NCI-H748 (cell line): ENCODE results near the gene RNASE8.
"Not testable (repeated sequence)": the region's sequence is repeated elsewhere in the genome, so short reads cannot be mapped to it uniquely, and the experiment has no call there.

Experiments used
- DNase-seq: peaks from one replicate; lab custom pipeline; 2025; ENCODE audit not compliant: unreplicated experiment; lab: John Stamatoyannopoulos, UW

Gene RNASE8

DNA sequence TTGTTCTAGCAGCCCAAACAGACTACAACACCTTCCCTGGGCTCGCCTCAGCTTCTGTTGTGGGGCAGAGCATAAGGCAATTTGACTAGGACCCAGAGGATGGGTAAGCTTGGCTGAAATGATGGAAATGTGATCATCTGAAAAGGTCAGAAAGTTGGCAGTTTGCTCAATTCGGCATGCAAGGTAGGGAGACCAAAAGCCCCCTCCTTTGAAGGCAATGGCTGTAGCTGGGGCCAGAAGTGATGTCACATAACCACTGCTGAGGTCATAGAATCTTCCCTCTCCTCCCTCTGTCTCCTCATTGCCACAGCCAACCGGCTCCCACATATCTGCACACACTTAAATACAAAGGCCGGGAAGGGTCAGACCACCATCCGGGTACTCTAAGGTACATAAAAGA lies 27.7 kb upstream of the RNASE8 start, which contains the start of gene TPPP2:
TSS of gene TPPP2 (plus strand) at position 301 of the 400 bp plus-strand sequence. CDS start 365 bp downstream, outside the sequence.
- DNase-seq = no peak

DNA sequence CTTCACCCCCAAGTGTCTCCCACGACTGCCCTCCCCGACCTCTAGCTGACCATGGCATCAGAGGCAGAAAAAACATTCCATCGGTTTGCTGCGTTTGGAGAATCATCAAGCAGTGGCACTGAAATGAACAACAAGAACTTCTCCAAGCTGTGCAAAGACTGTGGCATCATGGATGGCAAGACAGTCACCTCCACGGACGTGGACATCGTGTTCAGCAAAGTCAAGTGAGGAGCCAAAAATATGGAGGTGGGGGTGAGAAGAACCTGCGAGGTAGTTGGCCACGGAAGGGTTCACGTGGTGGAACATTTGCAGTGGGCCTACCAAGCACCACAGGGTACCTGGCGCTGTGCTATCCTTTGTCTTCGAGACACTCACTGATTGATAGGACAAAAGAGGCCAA lies 27.1 kb upstream of the RNASE8 start:
- DNase-seq = no peak

DNA sequence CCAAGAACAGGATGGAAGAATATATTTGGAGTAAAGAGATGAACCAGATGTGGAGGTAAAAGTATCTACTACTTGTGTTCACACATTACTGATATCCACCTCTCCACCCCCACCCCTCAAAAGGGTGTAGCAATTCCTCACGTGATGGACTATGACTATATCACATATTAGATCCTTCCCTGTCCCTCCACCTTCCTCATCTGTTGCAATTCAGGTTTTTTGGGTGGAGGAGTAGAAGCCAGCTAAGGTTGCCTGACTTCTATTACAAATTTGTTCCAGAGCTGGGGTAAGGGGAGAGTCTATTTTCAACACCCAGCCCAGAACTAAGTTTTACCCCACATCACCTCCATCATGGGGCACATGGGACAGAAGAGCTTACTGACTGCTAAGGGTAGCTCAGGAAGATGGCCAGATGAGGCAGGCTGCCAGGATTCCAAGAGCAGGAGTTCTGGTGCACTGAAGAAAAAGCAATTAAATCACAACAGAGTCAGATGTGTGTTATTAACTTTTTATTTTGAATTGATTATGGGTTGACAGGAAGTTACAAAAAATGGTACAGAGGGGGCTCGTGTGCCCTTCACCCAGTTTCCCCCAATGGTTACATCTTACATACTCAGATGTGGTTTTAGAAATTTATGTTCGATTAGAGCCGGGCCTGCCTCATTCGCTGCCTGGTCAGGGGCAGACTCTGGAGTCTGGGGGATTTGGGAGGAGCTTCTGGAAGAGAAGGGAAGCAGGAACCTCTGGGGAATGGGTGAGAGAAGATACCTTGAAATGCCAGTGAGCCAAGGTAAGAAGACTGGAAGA lies 25.1 kb upstream of the RNASE8 start:
- DNase-seq = no peak

DNA sequence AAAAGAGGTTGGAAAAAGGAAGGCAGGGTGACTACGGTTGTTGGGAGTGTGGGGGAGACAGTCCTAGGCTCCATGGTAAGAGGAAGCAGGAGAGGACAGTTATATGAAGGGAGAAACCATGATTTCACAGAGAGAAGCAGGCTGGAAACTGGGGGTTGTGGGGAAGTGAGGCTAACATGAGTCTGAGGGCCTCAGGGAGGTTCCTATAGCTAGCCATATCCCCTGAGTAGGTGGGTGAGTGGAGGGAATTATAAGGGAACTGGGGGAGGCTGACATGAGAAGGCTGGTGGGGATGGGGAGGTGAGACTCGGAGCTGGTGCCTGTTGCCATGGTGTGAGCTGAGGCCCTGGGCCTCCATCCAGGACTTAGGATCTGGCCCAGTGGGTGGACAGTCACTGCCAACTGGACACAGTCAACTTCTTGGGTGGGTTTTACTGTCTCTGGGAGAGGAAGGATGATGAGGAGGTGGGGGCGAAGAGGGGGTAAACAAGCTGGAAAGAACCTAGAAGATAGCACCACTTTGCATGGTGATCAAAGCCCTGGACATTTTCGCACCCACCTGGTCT lies 24.4 kb upstream of the RNASE8 start:
- no peak for DNase-seq

DNA sequence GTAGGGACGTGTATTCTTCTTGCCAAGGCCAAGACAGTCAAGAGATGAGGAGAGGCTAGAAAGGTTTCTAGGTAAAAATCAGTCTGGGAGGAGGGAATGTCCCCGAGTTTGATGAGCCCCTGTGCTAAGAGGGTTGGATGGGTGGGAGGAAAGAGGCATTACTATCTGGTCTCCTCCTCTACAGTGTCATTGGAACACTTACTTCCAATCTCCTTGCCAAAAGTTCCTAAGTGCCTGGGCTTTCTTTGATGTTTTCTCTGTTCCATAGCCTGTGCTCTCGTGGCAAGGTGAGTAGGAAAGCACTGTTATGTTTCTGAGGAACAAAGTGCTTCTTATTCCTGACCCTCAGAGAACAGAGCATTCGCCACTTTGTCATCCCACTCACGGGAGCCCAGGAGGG lies 22.9 kb upstream of the RNASE8 start, which contains the start of gene RNASE13:
TSS of gene RNASE13 (minus strand) at position 101 of the 400 bp plus-strand sequence. CDS start 519 bp downstream, outside the sequence.
- DNase-seq = no peak

DNA sequence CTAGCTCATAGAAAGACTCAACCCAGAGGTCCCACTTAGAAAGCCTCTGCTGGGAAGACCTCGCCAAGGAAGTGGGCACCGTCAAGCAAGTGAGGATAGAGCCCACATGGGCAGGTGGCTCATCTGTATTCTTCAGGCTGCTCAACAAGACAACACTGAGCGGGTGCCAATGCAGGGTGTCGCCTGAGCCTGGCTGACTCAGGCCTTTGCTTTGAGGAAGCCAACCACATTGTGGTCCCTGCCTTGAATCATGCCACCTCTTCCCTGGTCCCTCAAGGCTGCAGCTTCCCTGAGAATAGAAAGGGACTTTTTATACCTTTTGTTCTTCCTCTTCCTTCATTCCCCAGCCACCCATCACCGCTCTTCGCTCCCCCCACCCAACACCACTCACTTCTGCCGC lies 20.9 kb upstream of the RNASE8 start:
- no peak for DNase-seq

DNA sequence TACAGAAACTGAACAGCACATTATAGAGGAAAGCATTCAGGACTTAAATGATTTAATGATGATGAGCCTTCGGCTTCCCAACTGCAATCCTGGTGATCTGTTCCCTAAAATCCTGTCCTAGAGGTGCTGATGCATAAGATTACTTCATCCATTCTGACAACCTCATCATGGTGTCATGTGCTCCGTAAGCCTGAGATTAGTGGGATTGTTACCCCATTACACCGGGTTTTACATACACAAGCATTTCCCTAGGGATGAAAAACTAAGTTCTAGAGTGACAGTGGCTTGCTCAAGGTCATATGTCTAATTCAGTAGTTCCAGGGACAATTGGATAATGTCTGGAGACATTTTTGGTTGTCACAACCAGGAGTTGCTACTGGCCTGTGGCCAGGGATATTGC lies 20.5 kb upstream of the RNASE8 start:
- no peak for DNase-seq

DNA sequence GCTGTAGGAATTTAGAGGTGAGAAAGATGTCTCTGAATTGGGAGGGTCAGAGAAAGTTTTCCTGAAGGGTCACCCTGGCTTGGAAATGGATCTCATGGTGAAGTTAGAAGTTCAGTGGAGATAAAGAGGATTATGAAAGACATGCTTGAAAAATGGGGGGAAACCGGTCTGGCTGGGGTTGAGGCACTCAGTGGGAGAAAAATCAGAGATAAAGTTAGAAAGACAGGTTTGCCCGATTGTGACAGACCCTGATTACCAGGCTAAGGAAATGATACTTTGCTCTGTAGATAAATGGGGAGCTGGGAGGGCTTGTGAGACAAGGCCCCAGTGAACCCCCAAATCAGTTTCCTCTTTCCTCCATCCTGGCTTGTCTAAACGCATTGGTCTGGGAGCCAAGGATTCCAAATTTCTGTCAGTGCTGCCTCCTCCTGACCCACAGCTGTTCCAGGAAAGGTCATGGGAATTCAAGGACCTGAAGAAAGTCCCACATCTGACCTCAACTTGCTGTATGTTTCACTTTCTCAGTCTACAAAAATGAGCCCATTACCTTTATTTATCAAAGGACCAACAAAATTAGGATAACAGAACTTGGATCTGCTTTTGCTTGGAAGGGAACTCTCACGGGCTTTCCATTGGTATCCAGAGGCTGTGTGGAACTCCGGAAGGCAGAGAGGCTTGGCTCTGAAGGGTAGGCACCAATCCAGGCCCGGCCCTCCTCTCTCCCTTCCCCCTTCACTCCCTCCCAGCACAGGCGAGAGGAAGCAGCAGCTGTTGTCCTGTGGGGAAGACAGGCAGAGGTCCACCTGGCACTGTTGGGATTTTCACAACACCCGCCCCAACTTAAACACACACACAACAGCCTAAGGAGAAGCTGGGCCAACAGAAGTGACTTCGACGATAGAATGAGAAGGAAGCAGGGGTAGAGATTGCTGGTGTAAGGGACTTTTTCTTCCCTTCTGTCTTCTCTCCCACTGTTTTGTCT lies 18.9 kb upstream of the RNASE8 start:
- peak; percentile 6 for DNase-seq

DNA sequence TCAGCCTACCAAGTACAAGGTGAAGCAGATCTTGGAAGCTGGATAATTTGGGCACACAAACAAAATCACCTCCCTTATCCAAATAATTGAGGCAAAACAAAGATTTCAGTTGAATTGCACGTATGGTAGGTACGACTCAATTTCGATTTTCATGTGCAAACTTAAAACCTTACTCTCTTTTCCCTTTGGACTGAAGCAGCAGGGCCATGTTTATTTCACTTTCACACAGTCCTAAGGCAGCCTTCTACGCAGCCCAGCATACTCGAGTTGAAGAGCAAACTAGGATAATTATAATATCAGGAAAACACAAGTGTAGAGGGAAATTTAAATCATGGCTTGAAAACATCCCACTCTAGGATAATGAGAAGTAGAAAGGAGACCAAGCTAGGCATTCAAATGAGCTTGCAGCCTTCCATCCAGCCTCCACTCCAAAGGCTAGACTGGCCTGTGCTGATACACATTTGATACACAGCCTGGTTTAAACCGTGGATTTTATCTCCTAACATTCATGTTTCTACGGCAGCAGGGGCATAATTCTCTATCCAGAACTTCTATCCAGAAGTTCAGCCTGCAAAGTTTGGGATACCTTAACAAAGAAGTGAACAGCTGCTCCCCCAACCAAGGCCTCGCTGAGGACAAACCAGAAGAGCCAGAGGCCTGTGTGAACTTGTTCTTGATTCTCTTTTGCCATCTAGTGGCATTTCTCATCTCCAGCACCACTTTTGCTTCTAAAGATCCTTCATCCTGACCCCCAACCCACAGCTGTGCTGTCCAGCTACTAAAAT lies 17.8 kb upstream of the RNASE8 start:
- DNase-seq = peak; percentile 19

DNA sequence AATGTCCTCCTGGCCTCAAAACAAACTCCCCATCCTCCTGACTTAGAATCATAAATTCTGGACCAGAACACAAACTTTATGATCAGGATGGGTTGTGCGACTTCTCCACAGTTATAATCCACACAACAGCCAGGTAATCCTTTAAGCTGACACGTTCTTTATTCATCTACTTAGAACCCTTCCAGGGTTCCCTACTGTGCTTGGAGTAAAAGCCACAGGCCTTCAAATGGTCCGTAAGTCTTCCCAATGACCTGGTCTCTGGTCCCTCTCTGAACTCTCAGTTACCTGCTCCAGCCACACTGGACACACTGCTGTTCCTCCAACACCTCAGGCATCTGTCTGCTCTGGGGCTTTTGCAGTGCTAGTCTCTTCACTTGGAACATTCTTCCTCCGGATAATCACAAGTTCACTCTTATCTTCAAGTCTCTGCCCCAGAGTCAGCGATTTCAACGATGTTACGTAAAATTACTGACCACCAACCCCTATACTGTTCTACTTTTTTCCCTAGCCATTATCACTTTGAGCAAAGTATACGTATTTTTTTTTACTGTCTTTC lies 17.2 kb upstream of the RNASE8 start:
- DNase-seq = no peak

DNA sequence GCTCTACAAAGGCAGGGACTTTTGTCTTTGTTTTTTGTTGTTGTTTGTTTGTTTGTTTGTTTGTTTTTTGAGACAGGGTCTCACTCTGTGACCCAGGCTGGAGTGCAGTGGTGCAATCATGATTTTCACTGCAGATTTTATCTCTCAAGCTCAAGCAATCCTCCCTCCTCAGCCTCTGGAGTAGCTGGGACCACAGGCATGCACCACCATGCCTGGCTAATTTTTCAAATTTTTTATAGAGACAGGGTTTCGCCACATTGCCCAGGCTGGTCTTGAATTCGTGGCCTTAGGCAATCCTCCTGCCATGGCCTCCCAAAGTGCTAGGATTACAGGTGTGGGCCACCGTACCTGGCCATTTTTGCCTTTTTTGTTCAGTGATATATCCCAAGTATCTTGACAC lies 16.7 kb upstream of the RNASE8 start:
- DNase-seq = not testable (repeated sequence)

DNA sequence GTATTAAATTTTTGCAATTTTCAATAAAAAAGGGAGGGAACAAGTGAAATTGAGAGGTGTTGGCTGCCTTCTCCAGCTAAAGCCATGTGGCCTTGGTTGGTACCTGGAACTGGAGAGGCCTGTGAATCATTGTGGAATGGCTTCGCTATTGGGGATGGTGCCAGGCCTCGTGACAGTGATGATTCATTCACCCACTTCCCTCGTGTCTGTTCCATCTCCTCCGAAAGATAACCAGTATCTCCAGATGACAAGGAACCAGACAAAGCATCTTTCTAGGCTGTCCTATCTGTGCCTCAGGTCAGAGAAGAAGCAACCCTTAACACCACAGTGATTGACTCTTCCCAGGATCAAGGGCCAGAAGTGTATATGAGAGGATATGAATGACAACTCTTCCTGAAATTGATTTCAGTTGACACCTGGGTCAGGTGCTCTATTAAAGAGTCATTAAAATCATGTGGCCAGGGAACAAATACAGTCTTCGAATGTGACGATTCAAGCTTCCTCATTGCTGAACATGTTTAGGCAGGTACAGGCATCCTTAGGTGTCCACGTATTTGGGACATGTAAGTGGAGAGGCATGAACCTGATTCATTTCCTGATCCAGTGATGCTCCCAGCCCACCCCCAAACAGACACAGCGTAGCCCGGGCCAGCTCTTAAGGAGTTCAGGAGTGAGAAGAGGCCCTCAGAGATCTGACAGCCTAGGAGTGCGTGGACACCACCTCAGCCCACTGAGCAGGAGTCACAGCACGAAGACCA lies 15.8 kb upstream of the RNASE8 start, which contains the start of gene RNASE7:
TSS of gene RNASE7 (plus strand) at position 687 of the 758 bp plus-strand sequence. CDS start 631 bp downstream, outside the sequence.
- no peak for DNase-seq

DNA sequence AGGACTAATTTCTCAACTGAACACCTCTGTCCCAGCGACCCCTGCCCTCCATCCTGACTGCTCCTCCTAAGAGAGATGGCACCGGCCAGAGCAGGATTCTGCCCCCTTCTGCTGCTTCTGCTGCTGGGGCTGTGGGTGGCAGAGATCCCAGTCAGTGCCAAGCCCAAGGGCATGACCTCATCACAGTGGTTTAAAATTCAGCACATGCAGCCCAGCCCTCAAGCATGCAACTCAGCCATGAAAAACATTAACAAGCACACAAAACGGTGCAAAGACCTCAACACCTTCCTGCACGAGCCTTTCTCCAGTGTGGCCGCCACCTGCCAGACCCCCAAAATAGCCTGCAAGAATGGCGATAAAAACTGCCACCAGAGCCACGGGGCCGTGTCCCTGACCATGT lies 14.7 kb upstream of the RNASE8 start:
- no peak for DNase-seq

DNA sequence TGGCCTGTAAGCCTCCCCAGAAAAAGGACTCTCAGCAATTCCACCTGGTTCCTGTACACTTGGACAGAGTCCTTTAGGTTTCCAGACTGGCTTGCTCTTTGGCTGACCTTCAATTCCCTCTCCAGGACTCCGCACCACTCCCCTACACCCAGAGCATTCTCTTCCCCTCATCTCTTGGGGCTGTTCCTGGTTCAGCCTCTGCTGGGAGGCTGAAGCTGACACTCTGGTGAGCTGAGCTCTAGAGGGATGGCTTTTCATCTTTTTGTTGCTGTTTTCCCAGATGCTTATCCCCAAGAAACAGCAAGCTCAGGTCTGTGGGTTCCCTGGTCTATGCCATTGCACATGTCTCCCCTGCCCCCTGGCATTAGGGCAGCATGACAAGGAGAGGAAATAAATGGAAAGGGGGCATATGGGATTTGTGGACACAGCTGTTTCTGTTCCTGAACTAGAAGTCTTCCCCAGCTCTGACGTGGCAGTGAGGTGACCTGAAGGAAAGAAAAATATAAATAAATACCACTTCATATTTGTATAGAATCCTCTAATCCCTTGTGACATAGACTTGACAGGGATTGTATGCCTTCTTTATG lies 14.1 kb upstream of the RNASE8 start:
- DNase-seq = no peak

DNA sequence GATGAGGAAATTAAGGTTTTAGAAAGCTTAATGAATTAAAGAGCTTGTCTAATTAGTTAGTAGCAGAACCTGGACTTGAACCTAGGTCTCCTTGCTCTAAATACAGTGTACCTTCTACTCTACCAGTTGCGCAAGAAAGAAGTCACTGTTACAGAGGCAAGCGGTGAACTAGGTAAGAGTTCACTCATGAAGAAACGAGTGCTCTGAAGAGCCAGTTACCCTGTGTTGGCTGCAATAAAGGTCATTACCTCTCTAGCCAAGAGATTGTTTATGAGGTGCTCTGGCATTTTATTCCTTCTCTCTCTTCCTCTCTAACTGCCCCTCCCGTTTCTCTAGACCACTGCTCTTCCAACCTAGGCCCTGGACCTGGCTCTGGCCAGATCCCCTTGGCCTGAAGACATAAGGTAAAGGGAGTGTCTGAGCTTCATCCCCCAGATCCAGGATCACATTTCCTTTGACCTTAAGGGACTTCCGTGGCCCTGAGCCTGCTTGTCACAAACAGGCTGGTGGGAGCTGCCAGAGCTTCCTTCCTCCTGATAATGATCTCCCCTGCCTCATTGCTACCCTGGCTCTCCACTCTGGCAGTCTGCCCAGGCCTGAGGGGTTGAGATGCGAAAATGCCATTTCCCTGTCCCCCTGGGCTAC lies 13.5 kb upstream of the RNASE8 start:
- DNase-seq = no peak

DNA sequence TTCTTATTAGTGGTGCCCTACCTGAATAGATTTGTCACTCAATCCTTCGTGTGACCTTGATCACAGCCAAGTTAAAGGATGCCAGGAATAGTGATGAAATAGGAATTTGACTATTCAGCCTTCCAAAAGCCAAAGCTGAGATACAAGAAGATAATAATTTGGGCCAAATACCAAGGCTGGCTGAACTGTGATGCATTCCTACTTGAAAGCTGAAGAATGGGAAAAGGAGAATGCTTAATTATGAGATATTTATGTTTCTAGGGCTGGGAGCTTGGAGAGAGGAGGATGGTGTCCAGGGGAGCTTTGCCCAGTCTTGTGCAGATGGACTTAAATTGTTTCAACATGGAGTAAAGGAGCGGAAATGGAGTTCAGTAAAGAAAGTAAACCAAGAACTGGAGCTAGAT lies 10.2 kb upstream of the RNASE8 start:
- DNase-seq = no peak

DNA sequence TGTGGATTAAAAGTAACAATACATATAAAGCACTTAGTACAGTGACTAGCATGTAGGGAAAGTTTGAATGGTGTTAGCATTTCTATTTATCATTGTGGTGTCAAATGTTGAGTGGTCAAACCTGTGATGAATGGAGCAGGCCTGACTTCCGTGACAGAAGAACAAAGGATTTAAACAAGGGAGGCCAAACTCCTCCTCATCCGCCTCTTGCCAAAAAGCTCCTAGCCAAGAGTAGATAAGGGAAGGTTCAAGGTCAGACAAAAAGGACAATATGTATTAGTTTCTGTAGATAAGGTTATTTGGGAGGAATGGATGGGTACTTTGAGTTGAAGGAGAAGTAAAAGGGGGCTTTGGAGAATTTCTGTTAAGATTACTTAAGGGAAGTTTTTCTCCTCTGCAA lies 9.0 kb upstream of the RNASE8 start:
- DNase-seq = no peak

DNA sequence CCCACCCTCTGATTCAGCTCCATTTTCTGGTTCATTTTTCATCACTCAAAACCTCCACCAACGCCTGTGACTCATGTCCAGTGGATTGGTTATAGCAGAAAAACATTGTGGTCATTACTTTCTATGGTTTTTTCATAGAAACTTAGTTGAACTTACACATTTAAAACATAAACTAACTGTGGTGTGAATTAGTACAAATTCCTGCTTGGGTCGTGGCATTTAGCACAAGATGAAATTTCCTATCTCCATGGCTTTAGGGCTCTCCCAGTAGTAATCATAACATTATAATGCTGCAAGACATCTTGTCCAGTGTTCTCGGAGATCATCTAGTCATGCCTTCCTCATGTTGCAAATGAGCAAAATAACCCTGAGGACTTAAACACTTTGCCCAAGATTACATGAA lies 8.3 kb upstream of the RNASE8 start:
- no peak for DNase-seq

DNA sequence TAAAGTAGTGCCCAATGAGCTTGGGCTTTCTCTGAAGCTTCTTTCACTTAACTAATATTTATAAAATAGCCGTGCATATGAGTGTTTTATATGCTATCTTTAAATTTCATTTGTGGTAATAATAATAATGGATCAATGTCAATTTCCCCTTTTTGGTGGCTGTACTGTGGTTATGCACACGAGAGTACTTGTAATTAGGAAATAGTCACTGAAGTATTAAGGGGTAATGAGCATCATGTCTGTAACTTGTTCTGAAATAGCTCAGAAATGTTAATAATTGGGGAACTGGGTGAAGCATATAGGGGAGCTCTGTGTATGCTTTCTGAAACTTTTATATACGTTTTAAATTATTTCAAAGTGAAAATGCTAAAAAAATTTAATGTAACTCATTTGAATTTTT lies 7.0 kb upstream of the RNASE8 start:
- DNase-seq = no peak
